Heart right ventricle (tissue), 16 donors: ENCODE data around the gene EDEM1. TPM values are rescaled to one million over a fixed set of nuclear protein-coding genes. Genes with fewer than 3 reads are reported as not detected.

Experiments used
- ATAC-seq, 8 donors: fragments of 200-7000 bp; cut with Tn5 transposase; one replicate each; pipeline ENCODE4 v1.9.1; 2020; ENCODE audit warnings: mild to moderate bottlenecking in 8 of 8, moderate library complexity in 8 of 8, moderate number of reproducible peaks in 1 of 8
- DNase-seq, 2 donors: peaks; one replicate each; pipeline ENCODE4 v3.0.0-alpha.2; 2020
- H3K27ac ChIP-seq, 10 donors: fragments of 200-600 bp; sonication (generic) in 2 of 10; one replicate each; pipeline versions ENCODE4 v1.5.0 to v1.8.0; 2020 to 2022; ENCODE audit warnings: mild to moderate bottlenecking in 3 of 10
- H3K27me3 ChIP-seq, 7 donors: fragments of 200-600 bp; one replicate each; pipeline ENCODE4 v1.8.0; 2021 to 2022; ENCODE audit warnings: mild to moderate bottlenecking in 2 of 7
- H3K36me3 ChIP-seq, 9 donors: fragments of 200-600 bp; sonication (generic) in 1 of 9; one replicate each; pipeline versions ENCODE4 v1.5.0 to v1.8.0; 2020 to 2022; ENCODE audit warnings: mild to moderate bottlenecking in 2 of 9
- H3K4me1 ChIP-seq, 9 donors: fragments of 200-600 bp; sonication (generic) in 1 of 9; one replicate each; pipeline versions ENCODE4 v1.5.0 to v1.8.0; 2020 to 2022; ENCODE audit warnings: mild to moderate bottlenecking in 4 of 9
- H3K4me3 ChIP-seq, 10 donors: fragments of 200-600 bp; sonication (generic) in 2 of 10; one replicate each; pipeline versions ENCODE4 v1.5.0 to v1.8.0; 2020 to 2022; ENCODE audit warnings: mild to moderate bottlenecking in 7 of 10, moderate library complexity in 2 of 10
- H3K9me3 ChIP-seq, 11 donors: fragments of 200-600 bp in 10 of 11; sonication (generic) in 2 of 11; one replicate each; pipeline versions ENCODE4 v1.5.0 to v1.8.0; 2013 to 2022; ENCODE audit warnings: mild to moderate bottlenecking in 2 of 11, control low read depth in 1 of 11, moderate library complexity in 1 of 11
- CTCF ChIP-seq, 9 donors: fragments of 200-600 bp; sonication (generic) in 2 of 9; IDR thresholded peaks; one replicate each; pipeline versions ENCODE4 v1.5.0 to v1.8.0; 2021 to 2022; ENCODE audit warnings: antibody characterized with exemption in 9 of 9, mild to moderate bottlenecking in 5 of 9, moderate library complexity in 1 of 9
- WGBS, 2 donors: extraction: QIAGEN DNeasy Blood & Tissue Kit; methylation state at CpG; one replicate each; pipeline ENCODE4 v1.1.7; 2013; ENCODE audit warnings: inconsistent platforms in 1 of 2; 5-methylcytosine and 5-hydroxymethylcytosine counted together
- intact Hi-C, 10 donors: fragments of 100-400 bp; cut with DNase I; formaldehyde crosslinking; loops; one replicate each; pipeline versions ENCODE4 v1.11.1 to v1.14.2; 2022
- polyA plus RNA-seq, 2 donors: library from polyadenylated mRNA; stranded (reverse); fragments of 200-250 nt; gene quantifications; one replicate each; pipeline ENCODE4 v1.2.3, GENCODE V29; 2013
- total RNA-seq, 10 donors: library from RNA; stranded (reverse); fragmentation: NEBNext Ultra II Directional in 3 of 10; extraction: Animal tissue kit (Norgen Biotek cat#: 25700) in 3 of 10; gene quantifications; one replicate each; pipeline versions ENCODE4 v1.2.1 to v1.2.4, GENCODE V29; 2021 to 2023
- donor health status: Arrhythmogenic right ventricular cardiomyopathy.
- donor health status: ischemic (EF 13 %, LVEDD 7.1; RV severe dilation, severe dysfunction).
- donor health status: healthy with polysubstance abuse.
- donor health status: DM: no; HTN: yes; CAD: no.
- donor health status: DM: no; HTN: no; CAD: no.
- donor health status: ischemic (EF 25% LVEDD 6.9; RV normal size, moderate dysfunction).
- donor health status: ischemic (EF 25% LVEDD 5.7; RV mildly dilated, moderate dysfunction).
- donor health status: healthy.
- donor health status: DM: yes; HTN: yes; CAD: no.
- donor health status: Ischemic cardiomyopathy.
- donor health status: ischemic (EF 35%, LVEDD 5.7; RV mildly dilated, moderate dysfunction).
- donor health status: nonischemic (EF 11% LVEDD 7.7; RV severe dilation, severe dysfunction).
- donor health status: DM: yes; HTN: yes; CAD: no.
- donor health status: PGD.
- donor health status: ischemic (EF 29% LVEDD 5.4; RV normal size, mild dysfunction).
- donor health status: nonischemic (EF 23%, LVEDD 6.1; RV moderate dilation, normal function).

Gene EDEM1
- total and polyA plus RNA-seq, 12 donors: 2.2 to 19.0 (median 9.1) TPM

GRCh38 chr3:5231487-5231886 lies 44.0 kb downstream of the EDEM1 start:
- DNase-seq (no peak), ATAC-seq (no peak)
- Histone ChIP-seq H3K4me1 (peaks cover 0 to 9% (median 4%) of the 10 kb centered on the region in 9 donors), H3K4me3 (no peak overlapping the region), H3K27me3 (peaks cover 0 to 18% (median 0%) of the 10 kb centered on the region in 7 donors), H3K36me3 (no peaks in the 10 kb centered on the region), H3K27ac (no peak overlapping the region), H3K9me3 (no peaks in the 10 kb centered on the region)
- intact Hi-C loops: no loop called here
- no peak for TF ChIP-seq CTCF (IDR thresholded peaks at IDR 0.05)
- WGBS, 2 donors: 11 to 13% methylated on average over 2 of the region's 2 CpGs

DNA sequence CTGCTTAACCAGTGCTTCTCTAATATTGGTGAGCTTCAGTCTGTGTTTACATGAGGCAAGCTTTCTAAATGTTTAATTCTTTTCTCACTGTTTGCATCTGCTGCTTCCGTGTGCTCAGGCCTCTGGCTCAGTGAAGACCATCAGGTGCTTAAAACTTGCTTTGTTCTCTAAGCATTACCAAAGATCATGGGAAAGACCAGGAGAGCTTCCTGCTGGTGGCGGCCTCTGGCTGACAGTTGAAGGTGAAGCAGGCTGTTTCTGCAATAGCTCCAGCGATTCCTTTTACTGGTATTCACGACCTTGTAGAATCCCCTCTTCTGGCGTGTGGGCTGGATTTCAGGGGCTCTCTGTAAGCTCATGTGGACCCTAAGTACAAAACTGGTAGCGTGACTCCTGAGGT lies 45.1 kb downstream of the EDEM1 start:
- ATAC-seq (no peak), DNase-seq (no peak)
- H3K4me1 ChIP-seq: peaks cover 0 to 9% (median 4%) of the 10 kb centered on the region in 9 donors
- WGBS, 2 donors: 58 to 74% methylated on average over 6 of the region's 6 CpGs
- no peak overlapping the region for H3K4me3 ChIP-seq
- TF ChIP-seq CTCF (IDR thresholded peaks at IDR 0.05): no peak
- no peaks in the 10 kb centered on the region for H3K36me3 ChIP-seq
- no peak overlapping the region for H3K27ac ChIP-seq
- H3K27me3 ChIP-seq: peaks cover 0 to 18% (median 0%) of the 10 kb centered on the region in 7 donors
- no peaks in the 10 kb centered on the region for H3K9me3 ChIP-seq
- intact Hi-C loops: no loop called here

DNA sequence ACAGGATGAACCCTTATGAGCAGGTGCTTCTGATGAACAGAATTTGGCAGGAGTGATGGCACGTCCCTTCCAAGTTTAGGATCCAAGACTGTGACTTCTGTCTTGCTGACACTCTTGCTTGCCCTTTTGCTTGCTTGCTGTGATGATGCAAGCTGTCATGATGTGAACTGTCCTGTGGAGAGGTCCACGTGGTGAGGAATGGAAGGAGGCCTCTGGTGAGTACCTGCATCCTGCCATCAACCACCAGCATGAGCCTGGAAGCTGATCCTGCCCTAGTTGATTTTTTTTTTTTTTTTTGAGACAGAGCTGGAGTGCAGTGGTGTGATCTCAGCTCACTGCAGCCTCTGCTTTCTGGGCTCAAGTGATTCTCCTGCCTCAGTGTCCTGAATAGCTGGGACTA lies 45.5 kb downstream of the EDEM1 start:
- 40 to 69% methylated on average over 2 of the region's 2 CpGs for WGBS, 2 donors

DNA sequence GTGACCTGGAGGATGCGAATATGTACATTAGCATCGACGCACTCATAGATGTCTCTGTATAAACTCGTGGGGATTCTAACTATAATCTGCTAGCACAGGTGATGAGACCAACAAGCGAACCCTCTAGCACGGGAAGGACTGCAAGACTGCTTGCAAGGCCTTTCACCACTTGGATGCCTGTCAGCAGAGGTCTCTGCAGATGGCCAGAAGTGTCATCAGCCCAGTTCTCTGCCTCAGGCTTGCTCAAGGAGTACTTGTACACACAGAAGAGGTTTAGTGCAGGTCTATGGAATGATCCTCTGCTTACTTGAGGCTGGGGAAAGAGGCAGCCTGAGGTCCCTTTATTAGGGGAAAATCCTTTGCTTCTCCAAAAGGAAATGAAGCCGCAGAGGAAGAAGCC lies 48.1 kb downstream of the EDEM1 start:
- H3K4me3 ChIP-seq: no peak overlapping the region
- peaks cover 0 to 9% (median 4%) of the 10 kb centered on the region in 9 donors for H3K4me1 ChIP-seq
- peaks cover 0 to 3% (median 0%) of the 10 kb centered on the region in 7 donors for H3K27me3 ChIP-seq
- DNase-seq: no peak
- intact Hi-C loops: no loop called here
- H3K36me3 ChIP-seq: no peaks in the 10 kb centered on the region
- ATAC-seq: no peak
- no peak for TF ChIP-seq CTCF (IDR thresholded peaks at IDR 0.05)
- 83 to 87% methylated on average over 7 of the region's 7 CpGs for whole genome bisulfite sequencing, 2 donors
- no peak overlapping the region for H3K27ac ChIP-seq
- no peaks in the 10 kb centered on the region for H3K9me3 ChIP-seq

More for the DNA sequence above, 45.5 kb downstream of the EDEM1 start:
- Histone ChIP-seq H3K4me1 (peaks cover 0 to 9% (median 4%) of the 10 kb centered on the region in 9 donors), H3K4me3 (no peak overlapping the region), H3K36me3 (no peaks in the 10 kb centered on the region), H3K27me3 (peaks cover 0 to 18% (median 0%) of the 10 kb centered on the region in 7 donors), H3K27ac (no peak overlapping the region), H3K9me3 (no peaks in the 10 kb centered on the region)
- ATAC-seq: no peak
- no peak for DNase-seq
- intact Hi-C loops: no loop called here
- TF ChIP-seq CTCF (IDR thresholded peaks at IDR 0.05): no peak
